Muscle of leg (tissue), 11 donors: ENCODE data around the gene WBP1L. TPM values are rescaled to one million over a fixed set of nuclear protein-coding genes. Genes with fewer than 3 reads are reported as not detected.

Experiments used
- DNase-seq: peaks from one replicate; pipeline ENCODE4 v3.0.0; 2013
- H3K27ac ChIP-seq: one replicate; pipeline ENCODE4 v1.5.1; 2013; ENCODE audit warnings: mild to moderate bottlenecking, low read length, control low read depth
- H3K27me3 ChIP-seq: one replicate; pipeline ENCODE4 v1.6.1; 2013; ENCODE audit warnings: low read length; ENCODE audit not compliant: control insufficient read depth, insufficient read depth
- H3K36me3 ChIP-seq: one replicate; pipeline ENCODE4 v1.6.1; 2013; ENCODE audit warnings: low read length; ENCODE audit not compliant: control insufficient read depth, insufficient read depth
- H3K4me1 ChIP-seq: one replicate; pipeline ENCODE4 v1.6.1; 2013; ENCODE audit warnings: low read length; ENCODE audit not compliant: control insufficient read depth, insufficient read depth
- H3K4me3 ChIP-seq: one replicate; pipeline ENCODE4 v1.5.1; 2013; ENCODE audit warnings: low read length, control low read depth
- H3K9me3 ChIP-seq: replicated peaks from 2 replicates; pipeline ENCODE4 v1.6.1; 2013; ENCODE audit warnings: low read depth, low read length; ENCODE audit not compliant: control insufficient read depth
- WGBS: methylation state at CpG from one replicate; pipeline ENCODE4 v1.1.5; 2013; ENCODE audit warnings: missing lambda C conversion rate; ENCODE audit not compliant: insufficient coverage; 5-methylcytosine and 5-hydroxymethylcytosine counted together
- polyA plus RNA-seq, 8 donors: library from polyadenylated mRNA; unstranded; fragments of 120-200 nt; gene quantifications; one replicate each; pipeline versions ENCODE4 v1.2.1 to v1.2.3, GENCODE V29; 2013; ENCODE audit warnings: inconsistent platforms in 1 of 8, low replicate concordance in 1 of 8; ENCODE audit not compliant: insufficient read length in 8 of 8, insufficient read depth in 1 of 8
- total RNA-seq: library from RNA; stranded (reverse); fragments of 120-200 nt; gene quantifications from one replicate; pipeline ENCODE4 v1.2.4, GENCODE V29; 2013

Gene WBP1L
- total and polyA plus RNA-seq, 9 donors = 30.7 to 57.3 (median 48.2) TPM

DNA sequence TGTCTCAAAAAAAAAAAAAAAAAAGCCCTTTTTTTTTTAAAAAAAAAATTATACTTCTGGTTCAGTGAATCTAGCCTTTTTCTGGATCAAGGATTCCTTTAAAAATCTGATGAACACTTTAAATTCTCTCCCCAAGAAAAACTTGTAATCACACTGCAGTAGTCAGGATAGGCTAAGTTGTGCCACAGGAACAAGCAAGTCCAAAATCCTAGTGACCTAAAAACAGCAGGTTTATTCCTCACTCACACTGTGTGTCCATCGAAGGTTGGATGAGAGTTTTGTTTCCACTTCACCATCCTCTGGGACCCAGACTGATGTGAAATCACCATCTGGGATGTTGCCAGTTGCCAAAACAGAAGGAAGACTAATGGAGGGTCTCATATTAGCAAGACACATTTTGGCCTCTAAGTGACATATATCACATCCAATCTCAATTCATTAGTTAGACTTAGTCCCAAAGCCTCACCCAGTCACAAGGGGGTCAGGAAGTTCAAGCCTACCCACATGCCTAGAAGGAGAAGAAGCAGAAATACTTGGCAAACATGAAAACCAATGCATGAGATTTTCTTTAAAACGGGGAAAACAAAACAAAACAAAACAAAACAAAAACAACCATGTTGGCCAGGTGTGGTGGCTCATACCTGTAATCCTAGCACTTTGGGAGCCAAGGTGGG, 60.8 kb downstream of the WBP1L start:
- peaks cover 27% of the 10 kb centered on the region for H3K36me3 ChIP-seq
- no peak for DNase-seq
- no peaks in the 10 kb centered on the region for H3K27me3 ChIP-seq
- no peak overlapping the region for H3K4me3 ChIP-seq
- peaks cover 30% of the 10 kb centered on the region for H3K4me1 ChIP-seq
- no CpG with 5 or more reads among the region's 2 CpGs for WGBS
- H3K27ac ChIP-seq = no peak overlapping the region
- no peaks in the 10 kb centered on the region for H3K9me3 ChIP-seq

DNA sequence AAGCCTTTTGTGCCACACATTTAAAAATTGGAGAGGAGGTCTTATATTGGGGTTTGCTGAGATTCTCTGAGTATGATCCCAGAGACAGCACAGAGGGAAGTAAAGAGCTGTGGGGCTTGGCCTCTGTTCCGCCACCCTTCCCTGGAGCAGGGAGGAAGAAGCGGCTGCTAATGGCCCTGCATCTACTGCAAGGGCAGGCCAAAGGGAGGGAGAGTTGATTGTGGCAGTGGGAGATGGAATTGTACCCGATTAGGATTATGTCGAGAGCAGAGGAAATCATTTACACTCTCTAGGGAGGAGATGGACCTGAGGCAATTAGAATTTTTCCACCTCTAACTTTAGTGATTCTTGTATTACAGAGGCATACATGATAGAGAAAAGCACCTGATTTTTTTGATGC, 64.6 kb downstream of the WBP1L start:
- no peak overlapping the region for H3K27ac ChIP-seq
- H3K36me3 ChIP-seq = peaks cover 41% of the 10 kb centered on the region
- H3K9me3 ChIP-seq = no peaks in the 10 kb centered on the region
- WGBS = no CpG with 5 or more reads among the region's 4 CpGs
- DNase-seq = no peak
- peaks cover 18% of the 10 kb centered on the region for H3K4me1 ChIP-seq
- no peak overlapping the region for H3K4me3 ChIP-seq
- H3K27me3 ChIP-seq = no peaks in the 10 kb centered on the region

DNA sequence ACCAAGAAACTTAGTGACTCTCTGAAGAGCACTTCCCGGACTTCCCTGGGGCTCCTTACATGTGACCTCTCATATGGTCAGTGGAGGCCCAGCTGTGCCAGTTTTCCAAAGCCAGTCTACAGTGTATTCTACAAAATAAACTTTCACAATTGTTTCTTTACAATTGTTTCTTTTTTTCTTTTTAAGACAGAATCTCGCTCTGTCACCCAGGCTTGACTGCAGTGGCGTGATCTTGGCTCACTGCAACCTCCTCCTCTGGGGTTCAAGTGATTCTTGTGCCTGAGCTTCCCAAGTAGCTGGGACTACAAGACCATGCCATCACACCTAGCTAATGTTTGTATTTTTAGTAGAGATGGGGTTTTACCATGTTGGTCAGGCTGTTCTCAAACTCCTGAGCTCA, 67.6 kb downstream of the WBP1L start:
- H3K9me3 ChIP-seq = no peaks in the 10 kb centered on the region
- peaks cover 55% of the 10 kb centered on the region for H3K36me3 ChIP-seq
- no peak overlapping the region for H3K27ac ChIP-seq
- H3K27me3 ChIP-seq = no peaks in the 10 kb centered on the region
- DNase-seq = no peak
- no peak overlapping the region for H3K4me3 ChIP-seq
- peaks cover 45% of the 10 kb centered on the region for H3K4me1 ChIP-seq
- 100% methylated on average over 2 of the region's 3 CpGs for WGBS

DNA sequence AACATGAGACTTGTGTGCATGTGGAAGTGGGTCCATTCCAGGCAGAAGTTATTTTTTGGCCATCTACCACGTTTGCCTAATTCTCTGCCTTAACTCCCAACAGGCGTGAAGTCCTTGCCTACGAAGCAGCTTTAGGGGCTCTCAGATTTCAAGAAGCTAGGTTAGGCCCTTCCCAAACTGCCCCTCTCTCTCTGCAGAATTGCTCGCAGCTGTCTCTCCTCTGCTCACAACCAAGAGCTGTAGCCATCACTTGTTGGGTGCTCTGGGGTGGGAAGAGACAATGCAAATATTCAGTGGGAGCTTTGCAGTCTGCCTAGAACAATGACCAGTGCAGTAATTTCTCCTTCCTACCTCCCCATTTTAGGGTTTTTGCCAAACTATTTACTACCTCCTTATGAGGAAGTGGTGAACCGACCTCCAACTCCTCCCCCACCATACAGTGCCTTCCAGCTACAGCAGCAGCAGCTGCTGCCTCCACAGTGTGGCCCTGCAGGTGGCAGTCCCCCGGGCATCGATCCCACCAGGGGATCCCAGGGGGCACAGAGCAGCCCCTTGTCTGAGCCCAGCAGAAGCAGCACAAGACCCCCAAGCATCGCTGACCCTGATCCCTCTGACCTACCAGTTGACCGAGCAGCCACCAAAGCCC, 68.6 kb downstream of the WBP1L start:
- Histone ChIP-seq H3K4me3 (no peak overlapping the region), H3K9me3 (no peaks in the 10 kb centered on the region), H3K4me1 (peaks cover 50% of the 10 kb centered on the region), H3K36me3 (peaks cover 55% of the 10 kb centered on the region), H3K27ac (peak overlapping the region; percentile 74), H3K27me3 (no peaks in the 10 kb centered on the region)
- 65% methylated on average over 7 of the region's 9 CpGs for WGBS
- peak; percentile 61 for DNase-seq

DNA sequence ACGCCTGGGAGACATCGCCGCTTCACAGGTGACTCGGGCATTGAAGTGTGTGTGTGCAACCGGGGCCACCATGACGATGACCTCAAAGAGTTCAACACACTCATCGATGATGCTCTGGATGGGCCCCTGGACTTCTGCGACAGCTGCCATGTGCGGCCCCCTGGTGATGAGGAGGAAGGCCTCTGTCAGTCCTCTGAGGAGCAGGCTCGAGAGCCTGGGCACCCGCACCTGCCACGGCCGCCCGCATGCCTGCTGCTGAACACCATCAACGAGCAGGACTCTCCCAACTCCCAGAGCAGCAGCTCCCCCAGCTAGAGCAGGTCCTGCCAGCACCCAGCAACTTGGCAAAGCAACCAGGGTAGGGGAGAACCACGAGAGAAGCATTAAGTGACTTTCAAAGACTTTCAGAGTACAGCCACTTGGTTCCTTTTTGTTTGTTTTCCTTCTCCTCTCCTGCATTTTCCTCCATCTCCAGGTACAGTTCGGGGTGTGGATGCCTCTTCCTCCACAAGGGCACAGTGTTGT, 69.3 kb downstream of the WBP1L start:
- Histone ChIP-seq H3K4me1 (peaks cover 50% of the 10 kb centered on the region), H3K27ac (no peak overlapping the region), H3K9me3 (no peaks in the 10 kb centered on the region), H3K27me3 (no peaks in the 10 kb centered on the region), H3K4me3 (no peak overlapping the region), H3K36me3 (peaks cover 55% of the 10 kb centered on the region)
- no peak for DNase-seq
- WGBS = 91% methylated on average over 10 of the region's 17 CpGs

DNA sequence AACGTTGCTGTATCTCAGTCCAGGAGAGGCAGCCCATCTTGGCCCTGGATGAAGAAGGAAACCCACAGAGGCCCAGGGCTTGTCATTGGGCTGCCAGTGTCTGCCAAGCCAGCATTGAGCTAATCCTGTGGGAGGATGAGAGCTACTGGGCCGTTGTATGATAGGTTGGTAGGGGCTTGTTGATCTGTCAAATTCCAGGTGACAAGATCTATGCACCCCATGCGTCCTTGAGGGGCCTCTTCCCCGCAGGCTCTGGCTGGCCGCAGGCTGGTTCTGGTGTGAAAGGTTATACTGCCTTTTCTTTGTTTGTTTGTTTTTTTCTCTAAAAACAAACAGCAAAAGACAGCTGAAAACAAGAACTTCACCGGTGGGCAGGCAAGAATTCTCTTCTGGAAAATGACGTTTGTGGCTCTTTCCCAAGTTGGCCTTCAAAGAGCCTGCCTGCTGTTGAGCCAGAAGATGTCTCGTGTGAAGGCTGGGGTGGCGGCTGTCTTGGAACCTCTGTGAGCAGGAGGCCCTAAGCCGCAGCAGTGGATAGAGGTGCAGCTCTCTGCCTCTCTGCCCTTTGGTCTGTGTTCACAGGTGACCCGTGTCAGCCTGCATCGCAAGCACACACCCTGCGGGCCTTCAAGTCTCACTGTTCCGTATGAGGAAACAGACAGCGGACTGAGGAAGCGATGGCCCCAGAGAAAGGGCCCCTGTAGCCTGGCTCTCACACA, 70.1 kb downstream of the WBP1L start:
- no peak overlapping the region for H3K4me3 ChIP-seq
- no peaks in the 10 kb centered on the region for H3K9me3 ChIP-seq
- H3K27me3 ChIP-seq = no peaks in the 10 kb centered on the region
- peak; percentile 72 for DNase-seq
- H3K36me3 ChIP-seq = peaks cover 55% of the 10 kb centered on the region
- H3K27ac ChIP-seq = no peak overlapping the region
- H3K4me1 ChIP-seq = peaks cover 54% of the 10 kb centered on the region
- WGBS = 52% methylated on average over 9 of the region's 16 CpGs

DNA sequence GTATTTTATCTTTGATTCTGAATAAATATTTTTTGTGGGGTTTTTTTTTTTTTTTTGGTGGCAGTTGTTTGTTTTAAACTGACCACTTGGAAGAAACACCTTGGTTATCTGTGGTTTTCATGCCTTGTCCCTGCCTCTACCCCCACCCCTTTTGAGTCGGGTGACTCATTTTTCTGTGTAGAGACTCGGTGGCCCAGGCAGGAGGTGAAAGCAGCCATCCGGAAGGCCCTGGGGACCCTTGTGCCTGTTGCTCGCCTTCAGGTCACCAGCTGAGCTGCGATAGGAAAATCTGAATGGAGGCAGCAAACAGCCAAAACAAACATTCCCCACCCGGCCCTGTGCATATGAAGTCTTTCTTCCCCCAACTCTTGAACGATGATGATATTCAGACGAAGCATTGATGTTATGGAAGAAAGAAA, 70.7 kb downstream of the WBP1L start:
- Histone ChIP-seq H3K9me3 (no peaks in the 10 kb centered on the region), H3K27me3 (no peaks in the 10 kb centered on the region), H3K4me3 (no peak overlapping the region), H3K4me1 (peaks cover 58% of the 10 kb centered on the region), H3K36me3 (peaks cover 55% of the 10 kb centered on the region), H3K27ac (peak overlapping the region; percentile 92)
- WGBS = no CpG with 5 or more reads among the region's 8 CpGs
- DNase-seq = peak; percentile 53

DNA sequence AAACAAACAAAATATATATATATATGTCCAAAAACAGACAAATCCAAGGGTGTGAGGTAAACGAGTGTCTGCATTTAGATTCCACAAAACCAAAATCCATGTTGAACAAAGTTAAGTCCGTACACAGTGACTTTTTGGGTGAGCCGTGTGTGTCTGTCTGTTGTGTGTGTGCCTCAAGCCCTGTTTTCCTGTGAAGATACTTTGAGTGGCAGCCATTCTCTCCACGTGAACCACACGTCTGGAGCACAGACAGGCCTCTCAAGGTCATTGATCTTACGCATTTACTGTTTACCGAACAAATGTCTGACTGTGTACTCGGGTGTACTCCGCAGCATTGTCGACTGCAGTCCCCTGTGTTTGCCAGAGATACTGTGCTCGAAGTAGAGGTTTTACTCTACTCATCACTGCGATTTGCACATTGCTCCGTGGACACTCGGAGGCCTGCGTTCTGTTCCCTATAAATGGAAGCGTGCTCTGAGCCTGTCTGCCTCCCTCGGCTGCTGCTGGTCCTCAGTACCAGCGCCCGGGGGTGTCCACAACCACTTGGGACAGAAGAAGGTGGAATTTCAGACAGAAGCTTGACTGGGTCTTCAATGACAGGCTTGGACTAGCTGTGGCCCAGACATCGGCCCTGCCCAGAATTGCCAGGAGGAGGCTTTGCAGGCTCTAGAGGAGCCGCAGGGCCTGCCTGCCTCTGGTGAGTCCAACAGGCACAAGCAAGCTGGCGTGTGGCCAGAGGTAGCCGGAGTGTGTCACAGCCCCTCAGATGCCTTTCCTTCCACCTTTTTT, 71.3 kb downstream of the WBP1L start:
- peaks cover 58% of the 10 kb centered on the region for H3K4me1 ChIP-seq
- DNase-seq = peak; percentile 57
- H3K9me3 ChIP-seq = no peaks in the 10 kb centered on the region
- peaks cover 51% of the 10 kb centered on the region for H3K36me3 ChIP-seq
- 76% methylated on average over 21 of the region's 23 CpGs for WGBS
- H3K27me3 ChIP-seq = no peaks in the 10 kb centered on the region
- H3K4me3 ChIP-seq = no peak overlapping the region
- peak overlapping the region; percentile 92 for H3K27ac ChIP-seq

DNA sequence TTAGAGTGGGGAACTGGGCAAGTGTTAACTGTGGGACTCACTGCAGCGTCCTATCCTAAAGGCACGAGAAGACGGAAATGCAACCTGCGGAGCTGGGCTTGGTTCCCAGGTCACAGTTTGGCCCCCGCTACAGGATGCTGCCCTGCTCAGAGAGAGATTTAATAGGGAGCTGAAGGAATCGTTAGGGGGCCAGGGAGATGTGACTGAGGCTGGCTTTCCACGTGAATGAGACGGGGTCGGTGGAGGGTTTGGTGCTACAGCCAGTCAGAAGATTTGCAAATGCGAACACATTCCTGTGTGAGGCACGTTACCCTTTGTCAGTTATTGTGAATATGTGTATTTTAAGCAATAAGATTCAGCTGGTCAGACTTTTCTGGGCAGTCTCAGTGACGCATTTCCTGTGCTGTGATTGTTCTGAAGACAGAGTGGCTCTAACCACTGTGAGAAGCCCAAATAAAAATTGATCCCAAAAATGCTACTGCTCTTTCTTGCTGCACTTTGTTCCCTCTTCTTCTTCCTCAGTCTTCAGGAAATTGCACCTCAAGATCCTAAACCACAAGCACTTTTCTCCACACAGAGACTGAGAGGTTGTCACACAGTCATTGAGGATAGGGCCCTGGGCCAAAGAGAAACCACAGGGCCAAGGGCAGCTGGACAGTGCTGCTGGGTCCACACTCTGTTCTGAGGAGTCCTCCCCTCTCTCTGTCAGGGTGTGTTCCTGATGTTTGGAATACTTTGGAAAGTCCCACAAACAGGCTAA, 72.2 kb downstream of the WBP1L start:
- peak; percentile 82 for DNase-seq
- Histone ChIP-seq H3K4me1 (peaks cover 58% of the 10 kb centered on the region), H3K27me3 (no peaks in the 10 kb centered on the region), H3K27ac (peak overlapping the region; percentile 92), H3K4me3 (no peak overlapping the region), H3K9me3 (no peaks in the 10 kb centered on the region), H3K36me3 (peaks cover 49% of the 10 kb centered on the region)
- 33% methylated on average over 11 of the region's 12 CpGs for WGBS
